HG03135 (cell line): Measurements from ENCODE around the gene BATF.
A peak's percentile ranks its signal among the peaks of the same experiment; 100 is the strongest.

ENCODE experiments used
- ATAC-seq: cut with Tn5 transposase; IDR thresholded peaks from one replicate; pipeline ENCODE4 v1.9.1; 2021; ENCODE audit warnings: mild to moderate bottlenecking, moderate library complexity; ENCODE audit not compliant: unreplicated experiment

BATF gene

DNA sequence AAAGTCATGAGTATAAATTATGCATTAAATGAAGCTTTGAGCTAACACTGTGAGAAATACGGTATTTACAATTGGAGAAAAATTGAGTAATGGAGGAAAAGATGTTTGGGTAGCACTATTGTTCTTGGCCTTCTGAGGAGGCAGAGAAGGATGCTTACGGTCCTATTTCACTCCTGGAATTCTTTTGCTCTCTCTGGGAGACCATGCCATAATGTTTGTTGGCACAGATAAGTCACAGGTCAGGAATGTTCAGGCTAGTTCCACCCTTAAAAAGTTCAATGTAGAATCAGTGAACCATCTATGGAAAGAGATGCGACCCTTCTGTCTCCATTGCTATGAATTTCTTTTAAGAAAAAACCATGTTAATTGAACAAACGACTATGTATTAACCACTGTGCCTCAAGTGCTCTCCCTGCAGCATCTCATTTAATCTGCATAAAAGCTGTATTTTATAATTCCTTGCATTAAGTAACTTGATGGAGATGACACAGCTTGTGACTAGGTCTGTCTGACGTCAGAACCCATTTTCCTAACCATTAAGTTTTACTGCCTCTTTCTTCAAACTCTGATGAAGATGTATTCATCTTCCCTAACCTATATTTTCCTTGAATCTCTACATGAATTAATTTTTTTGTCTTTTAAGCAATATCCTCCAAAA lies 9.5 kb downstream of the BATF start:
- no peak for ATAC-seq

DNA sequence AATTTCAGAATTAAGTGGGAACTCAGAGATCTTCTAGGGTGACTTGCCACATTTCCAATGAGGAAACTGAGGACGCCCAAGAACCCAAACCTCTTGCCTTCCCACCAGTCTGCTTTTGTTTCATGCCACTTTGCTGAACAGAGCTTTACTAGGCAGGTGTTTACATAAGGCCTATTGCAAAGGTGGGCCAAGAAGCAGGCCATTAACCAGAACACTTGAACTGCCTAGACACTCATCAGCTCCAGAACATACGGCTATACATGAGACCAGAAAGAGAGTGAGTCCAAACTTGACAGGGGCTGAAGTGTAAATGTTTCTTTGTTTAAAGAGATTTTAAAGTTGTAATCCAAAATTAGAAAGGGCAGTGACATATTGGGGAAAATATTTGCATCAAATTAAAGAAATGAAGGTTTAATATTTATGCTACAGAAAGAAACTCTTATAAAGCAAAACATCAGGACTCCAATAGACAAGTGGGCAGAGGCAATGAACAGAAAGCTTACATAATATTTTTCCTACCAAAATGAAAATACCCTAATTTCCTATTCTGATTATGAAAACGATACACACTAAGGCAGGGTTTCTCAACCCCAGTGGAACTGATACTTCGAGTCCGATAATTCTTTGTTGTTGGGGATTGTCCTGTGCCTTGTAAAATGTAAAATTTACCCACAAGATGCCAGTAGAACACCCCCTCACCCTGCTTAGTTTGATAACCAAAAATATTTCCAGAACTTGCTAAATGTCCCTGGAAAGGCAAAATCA lies 11.7 kb downstream of the BATF start:
- ATAC-seq, result no peak

DNA sequence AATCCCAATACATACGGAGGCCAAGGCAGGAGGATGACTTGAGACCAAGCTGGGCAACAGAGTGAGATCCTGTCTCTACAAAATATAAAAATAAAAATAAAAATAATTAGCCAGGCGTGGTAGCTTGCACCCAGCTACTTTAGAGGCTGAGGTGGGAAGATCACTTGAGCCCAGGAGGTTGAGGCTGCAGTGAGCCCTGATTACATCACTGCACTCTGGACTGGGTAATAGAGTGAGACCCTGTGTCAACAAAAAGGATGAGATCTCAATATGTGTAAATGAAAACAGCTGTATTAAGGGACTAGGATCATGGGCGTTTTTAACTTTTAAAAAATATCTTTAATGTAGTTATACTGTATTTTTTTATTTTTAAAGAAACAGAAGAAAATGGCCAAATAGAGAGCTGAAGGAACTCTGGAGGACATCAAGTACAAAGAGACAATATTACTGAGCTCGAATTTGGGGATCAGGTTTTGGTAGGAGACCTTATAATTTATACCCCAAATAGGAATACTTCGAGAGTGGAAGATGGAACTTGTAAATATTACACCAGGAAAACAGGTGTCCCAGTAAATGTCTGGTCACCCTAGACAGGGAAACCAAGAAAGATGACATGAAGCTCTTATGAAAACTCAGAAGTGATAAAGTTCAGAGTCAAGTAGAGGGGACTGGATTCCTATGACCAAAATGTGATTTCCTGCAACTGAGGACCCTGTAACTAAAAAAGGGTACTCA lies 13.1 kb downstream of the BATF start:
- ATAC-seq, result no peak

DNA sequence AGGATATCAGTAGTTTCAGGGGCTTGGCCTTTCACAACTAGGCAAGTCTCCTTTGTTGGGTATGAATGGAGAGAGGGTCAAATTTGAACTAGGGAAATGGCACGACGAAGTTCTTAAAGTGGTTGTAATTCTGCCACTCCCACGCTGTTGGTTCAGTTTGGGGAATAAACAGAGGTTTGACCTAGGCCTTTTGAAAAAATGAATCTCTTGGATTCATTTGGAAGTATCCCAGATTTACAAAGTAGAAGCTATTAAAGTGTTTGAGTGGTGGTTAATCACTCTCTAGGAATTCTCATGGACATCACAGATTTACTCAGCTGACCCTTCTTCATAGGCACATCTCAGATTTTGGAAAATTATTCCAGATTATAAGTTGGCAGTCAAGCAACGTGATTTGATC lies 14.8 kb downstream of the BATF start:
- ATAC-seq, result no peak

DNA sequence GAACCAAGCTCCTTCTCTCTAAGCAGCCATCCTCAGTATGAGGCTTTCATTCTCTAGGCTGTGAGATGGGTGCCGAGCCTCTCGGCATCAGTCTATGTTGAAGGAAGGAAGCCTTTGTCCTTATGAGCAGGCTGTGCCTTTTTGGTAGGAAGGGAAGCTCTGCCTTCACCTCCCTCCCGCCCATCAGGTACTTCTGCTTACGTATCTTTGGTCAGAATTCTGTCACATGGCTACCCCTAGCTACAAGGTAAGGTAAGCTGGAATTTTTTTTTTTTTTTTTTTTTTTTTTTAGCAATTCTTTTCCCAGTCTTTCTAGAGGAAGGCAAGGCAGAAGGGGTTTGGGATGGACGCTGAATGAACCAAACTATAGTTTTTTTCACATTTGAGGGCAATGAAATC lies 16.9 kb downstream of the BATF start:
- no peak for ATAC-seq

DNA sequence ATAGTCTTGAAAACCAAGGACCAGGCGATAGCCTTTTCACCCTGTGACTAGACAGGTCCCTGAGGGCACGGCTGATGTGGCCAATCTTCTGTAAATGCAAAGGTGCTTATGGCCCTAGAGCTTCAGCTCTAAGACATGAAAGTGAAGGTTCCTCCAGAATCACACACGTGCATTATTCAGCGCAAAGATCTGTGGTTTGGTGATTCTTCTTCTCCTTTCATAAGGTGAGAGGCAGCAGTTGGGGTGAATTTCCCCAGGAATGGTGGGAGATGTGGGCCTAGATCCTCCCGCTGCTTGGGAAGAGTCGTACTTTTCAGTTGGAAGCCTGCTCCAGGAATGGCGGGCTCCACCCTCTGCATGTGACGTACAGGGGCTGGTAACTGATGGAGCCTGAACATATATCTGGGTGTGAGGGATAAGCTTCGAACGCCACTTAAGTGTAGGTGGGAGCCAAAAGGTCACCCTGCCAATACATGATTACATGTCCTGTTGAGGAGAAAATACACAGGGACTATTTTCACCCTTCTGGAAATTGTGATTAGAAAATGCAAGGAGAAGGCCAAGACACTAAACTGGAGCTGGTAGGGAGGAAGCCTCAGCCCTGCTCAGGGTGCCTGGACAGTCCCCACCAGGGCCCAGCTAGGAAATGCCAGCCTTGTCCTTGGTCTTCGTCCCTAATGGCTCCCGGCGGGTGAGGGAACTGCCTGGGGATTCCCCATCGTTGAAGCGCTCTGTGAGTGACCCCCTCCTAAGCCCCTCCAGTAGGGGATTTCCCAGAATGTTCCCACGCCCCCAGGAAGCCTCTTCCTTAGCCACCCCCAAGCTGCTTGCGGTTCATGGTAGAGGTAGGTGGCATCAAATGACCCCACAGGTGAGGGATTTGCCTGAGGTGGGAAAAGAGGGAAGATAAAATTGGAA lies 17.6 kb downstream of the BATF start:
- no peak for ATAC-seq

DNA sequence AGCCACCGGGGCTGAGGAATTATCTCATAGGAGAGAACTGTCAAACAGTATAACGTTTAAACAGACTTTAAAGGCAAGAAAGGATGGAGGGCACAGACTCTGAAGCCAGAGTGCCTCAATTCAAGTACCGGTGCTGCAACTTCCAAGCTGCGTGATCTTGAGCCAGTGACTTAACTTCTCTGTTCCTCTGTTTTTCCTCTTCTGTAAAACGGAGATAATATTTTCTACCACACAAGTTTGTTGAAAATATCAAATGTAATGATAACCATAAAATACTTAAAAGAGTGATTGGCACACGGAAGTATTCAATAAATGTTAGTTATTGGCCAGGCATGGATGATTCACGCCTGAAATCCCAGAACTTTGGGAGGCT lies 18.2 kb downstream of the BATF start:
- ATAC-seq, result no peak

DNA sequence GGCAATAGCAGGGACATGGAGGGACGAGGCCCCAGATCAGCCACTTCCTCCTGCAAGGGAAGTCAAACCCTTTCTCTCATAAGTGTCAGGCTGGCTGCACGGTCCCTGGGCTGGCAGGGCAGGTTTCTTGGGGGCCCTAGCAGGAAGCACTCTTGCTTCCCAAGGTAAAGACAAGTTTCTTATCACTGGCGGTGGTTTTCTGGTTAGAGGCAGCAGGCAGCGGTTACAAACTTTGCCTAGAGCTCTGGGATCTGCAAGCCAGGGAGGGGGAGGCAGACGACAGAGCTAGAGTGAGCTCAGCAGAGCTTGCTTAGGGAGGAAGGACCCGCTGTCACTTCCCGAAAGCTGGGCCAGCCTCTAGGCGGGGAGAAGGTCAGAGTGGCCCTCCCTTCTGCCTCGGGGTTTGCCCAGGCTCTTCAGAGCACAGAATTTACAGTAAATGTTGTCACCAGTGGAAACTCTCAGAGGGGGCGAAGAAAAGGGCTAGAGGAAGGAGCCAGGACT lies 20.4 kb downstream of the BATF start:
- ATAC-seq, result peak; percentile 57

DNA sequence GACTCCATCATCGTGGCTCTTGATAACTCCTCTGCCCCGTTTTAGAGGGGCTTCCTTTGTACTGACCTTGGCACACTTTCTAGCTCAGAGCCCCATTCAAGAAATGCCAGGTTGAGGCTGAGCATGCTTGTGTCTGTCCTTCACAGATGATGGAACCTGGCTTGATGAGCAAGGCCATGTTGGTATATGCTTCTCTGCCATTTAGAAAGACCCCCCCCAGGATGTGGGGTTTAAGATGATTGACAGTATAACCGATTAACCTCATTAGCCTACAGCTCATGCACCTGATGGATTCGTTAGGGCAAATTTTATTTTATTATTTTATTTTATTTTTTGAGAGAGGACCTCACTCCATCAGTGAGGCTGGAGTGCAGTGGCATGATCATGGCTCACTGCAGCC lies 21.0 kb downstream of the BATF start:
- no peak for ATAC-seq

DNA sequence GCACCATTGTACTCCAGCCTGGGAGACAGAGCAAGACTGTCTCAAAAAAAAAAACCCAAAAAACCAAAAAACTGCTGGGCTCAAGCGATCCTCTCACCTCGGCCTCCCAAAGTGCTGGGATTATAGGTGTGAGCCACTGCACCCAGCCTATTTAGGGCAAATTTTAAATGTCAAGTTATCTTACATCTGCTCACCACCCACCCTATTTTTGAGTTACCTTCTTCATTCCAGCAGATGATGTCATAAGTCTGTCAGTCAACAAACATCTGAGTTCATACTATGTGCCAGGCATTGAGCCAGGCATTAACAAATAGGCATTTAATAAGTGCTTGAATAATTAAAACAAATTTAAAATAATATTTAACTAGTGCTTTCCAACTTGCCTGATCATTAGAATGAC lies 21.5 kb downstream of the BATF start:
- no peak for ATAC-seq

DNA sequence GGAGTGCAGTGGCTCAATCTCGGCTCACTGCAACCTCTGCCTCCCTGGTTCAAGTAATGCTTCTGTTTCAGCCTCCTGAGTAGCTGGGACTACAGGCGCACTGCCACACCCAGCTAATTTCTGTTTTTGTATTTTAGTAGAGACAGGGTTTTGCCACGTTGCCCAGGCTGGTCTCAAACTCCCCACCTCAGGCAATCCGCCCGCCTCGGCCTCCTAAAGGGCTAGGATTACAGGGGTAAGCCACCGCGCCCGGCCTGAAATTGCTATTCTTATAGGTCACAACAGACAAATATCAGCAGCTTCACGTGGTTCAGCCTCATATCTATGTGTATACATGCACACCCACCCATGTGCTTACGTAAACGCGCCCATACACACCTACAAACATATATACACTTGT lies 23.6 kb downstream of the BATF start:
- no peak for ATAC-seq

DNA sequence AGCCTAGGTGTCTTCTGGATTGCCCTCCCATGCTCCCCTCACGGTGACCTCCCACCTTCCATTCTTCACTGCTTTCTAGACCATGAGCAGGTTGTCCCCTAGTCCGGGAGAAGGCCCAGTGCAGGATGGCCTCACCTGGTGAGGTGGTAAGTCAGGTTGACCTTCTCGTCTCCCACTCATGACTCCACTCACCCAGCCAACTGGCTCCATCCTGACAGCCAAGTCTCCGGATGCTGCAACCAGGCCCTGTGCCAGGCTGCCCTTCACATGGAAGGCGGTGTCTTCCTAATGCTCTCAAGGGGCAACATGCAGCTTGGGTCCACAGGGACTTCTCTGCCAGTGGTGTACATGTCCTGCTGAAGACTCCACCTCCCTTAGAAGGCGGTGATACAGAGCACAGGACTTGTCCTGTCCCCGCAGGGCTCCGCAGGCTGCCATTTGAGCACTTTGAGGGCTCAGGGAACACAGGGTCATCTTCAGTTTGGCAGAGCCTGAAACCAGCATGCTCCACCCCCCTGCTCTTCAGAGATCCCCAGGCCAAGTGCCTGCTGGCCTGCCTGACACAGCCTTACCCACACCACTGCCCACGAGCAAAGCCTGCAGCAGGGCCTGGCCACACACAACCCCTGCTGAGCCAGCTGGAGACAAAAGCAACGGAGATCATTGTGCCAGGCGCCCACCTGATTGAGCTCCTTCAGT lies 25.4 kb downstream of the BATF start:
- no peak for ATAC-seq

DNA sequence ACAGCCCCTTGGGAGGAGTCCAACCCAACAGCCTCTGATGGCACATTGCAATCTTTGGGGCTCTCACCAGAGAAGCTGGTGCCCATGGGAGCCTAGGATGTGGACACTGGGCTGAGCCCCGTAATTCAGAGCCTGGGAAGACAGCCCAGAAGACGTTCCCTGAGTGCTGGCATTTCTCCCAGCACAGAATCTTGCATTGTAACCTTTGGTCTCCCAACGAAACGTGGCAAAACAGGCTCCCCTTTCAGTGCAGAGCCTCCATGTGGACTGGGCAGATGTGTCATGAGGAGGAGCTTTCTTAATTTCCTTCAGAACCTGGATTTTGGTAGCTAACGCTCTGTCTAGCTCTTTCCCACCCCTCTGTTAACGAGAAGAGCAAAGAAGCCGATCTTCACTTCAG lies 26.3 kb downstream of the BATF start:
- no peak for ATAC-seq

DNA sequence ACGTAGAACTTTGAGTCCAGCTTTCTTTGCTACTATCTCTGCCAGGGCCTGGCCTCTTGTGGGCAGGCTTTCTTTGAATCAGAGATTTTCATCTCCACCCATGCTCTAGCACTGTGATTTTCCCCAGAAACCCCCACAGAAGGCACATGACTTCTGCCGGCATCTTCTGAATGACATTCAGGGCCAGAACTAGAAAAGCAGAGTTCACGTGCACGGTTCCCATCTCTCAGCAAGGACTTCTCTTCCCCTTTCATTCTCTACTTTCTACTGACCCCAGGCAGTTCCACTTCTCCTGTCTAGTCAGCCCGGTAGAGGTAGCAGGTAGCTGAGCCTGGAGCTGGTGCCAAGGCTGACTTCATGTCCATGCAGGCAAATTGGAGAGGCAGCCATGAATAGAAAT lies 26.9 kb downstream of the BATF start:
- no peak for ATAC-seq

DNA sequence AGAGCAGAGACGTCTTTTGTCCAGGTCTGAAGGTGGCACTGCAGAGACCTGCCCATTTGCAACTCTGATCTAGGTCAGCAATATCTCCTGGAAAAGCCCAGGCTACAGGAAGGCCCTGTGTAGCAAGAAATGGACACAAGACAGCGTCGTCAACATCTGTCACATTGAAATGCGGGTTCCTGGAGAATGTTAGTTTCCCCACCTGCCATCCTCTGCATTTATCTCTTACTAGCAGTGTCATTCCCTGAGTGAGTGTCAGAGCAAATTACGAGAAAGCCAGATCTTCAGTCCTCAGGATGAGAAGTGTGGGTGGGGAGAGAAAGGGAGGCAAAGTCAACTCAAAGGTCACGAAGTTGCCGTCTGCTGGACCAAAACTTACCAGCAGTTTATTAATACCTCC lies 28.8 kb downstream of the BATF start:
- no peak for ATAC-seq

DNA sequence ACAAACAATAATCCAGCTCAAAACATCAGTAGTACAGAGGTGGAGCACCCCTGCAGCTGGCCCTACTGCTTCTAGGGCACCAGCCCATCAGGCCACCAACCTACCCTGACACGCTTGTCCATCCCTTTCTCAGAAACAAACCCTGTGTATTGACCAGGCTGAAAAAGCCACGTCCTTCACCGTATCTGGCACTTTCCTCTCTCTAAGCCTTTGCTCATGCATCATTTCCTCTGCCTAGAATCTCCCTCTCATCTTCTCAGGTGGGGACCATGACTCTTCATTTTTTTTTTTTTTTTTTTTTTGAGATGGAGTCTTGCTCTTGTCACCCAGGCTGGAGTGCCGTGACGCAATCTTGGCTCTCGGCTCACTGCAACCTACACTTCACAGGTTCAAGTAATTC lies 30.9 kb downstream of the BATF start:
- ATAC-seq, result no peak

DNA sequence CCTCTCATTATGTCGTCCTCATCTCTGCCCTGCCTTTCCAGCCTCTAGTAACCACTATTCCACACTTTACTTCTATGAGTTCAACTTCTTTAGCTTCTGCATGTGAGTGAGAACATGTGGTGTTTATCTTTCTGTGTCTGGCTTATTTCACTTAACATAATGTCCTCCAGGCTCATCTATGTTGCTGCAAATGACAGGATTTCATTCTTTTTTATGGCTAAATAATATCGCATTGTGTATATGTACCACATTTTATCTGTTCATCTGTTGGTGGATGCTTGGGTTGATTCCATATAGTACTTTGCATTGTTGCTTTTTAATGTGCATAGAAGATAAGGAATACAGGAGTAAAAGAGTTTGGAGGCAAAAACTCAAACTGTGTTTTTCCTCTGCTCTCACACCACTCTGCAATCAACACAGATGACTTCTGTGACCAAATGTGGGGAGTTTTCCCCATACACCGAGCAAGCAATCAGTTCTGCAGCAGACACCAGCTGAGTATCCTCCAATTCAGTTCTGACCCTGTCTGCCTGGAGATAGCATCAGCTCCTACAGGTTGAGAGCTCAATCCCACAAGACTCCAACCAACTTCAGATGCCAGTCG lies 31.6 kb downstream of the BATF start:
- ATAC-seq, result no peak

DNA sequence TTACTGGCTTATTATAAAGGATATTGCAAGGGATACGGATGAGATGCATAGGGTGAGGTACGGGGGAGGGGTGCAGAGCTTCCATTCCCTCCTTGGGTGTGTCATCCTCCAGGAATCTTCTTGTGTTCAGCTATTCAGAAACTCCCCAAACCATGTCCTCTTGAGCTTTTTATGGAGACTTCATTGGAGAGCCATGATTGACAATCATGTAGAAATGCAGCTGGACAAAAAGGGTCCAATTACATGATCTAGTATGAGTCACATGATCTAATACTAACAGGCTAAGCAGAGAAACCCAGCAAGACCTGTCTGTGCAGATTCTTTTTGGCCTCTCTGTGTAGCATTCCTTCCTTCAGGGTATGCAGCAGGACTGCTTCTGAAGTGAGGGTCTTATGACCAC lies 32.2 kb downstream of the BATF start:
- no peak for ATAC-seq

DNA sequence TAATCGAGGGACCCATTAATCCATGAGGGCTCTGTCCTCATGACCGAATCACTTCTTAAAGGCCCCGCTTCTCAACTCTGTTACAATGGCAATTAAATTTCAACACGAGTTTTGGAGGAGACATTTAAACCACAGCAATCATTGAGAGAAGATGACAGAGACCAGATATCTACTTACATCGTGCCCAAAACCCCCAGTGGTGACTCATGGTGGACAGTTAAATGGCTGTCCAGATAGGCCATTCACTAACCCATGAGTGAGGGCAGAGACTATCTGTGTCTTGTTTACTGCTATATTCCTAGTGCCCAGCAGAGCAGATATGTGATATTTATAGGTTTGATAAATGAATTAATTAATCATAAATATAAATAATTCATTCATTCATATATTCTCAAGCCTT lies 36.2 kb downstream of the BATF start:
- no peak for ATAC-seq

DNA sequence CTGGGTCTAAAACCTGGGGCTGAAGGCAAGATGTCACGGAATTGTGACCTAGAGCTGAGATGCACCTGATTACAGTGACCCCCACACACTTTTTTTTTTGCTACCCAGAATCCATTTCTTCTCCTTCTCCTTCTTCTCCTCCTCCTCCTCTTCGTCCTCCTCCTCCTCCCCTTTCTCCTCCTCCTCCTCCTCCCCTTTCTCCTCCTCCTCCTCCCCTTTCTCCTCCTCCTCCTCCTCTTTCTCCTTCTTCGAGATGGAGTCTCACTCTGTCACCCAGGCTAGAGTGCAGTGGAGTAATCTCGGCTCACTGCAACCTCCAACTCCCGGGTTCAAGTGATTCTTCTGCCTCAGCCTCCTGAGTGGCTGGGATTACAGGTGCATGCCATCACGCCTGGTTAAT lies 36.8 kb downstream of the BATF start:
- ATAC-seq, result no peak
